Stimulated activated CD4-positive, alpha-beta T cell treated with anti-CD3 and anti-CD28 coated beads, Interleukin-2, amount 100 ng/mL, for 24 hours (primary cell): ENCODE results near the gene KRTAP10-9.

Experiments
- DNase-seq, 2 donors: peaks; one replicate each; pipeline ENCODE4 v3.0.0-alpha.2; 2020

Gene KRTAP10-9

GRCh38 chr21:44667612-44668011 lies 40.7 kb downstream of the KRTAP10-9 start:
- no peak for DNase-seq

GRCh38 chr21:44670642-44671432 lies 43.9 kb downstream of the KRTAP10-9 start:
- no peak for DNase-seq

- no peak for DNase-seq
Measured at GRCh38 chr21:44671911-44672310, 45.0 kb downstream of the KRTAP10-9 start.

- peak in 1 of 2 donors; percentile 8 for DNase-seq
Measured at GRCh38 chr21:44677881-44678280, 51.0 kb downstream of the KRTAP10-9 start.
